GF-D8 (cell line): ENCODE results near the gene MLXIP.
"Not testable (repeated sequence)": the region's sequence is repeated elsewhere in the genome, so short reads cannot be mapped to it uniquely, and the experiment has no call there.

Experiments
- DNase-seq: peaks from one replicate; lab custom pipeline; 2025; lab: John Stamatoyannopoulos, UW

The MLXIP gene

DNA sequence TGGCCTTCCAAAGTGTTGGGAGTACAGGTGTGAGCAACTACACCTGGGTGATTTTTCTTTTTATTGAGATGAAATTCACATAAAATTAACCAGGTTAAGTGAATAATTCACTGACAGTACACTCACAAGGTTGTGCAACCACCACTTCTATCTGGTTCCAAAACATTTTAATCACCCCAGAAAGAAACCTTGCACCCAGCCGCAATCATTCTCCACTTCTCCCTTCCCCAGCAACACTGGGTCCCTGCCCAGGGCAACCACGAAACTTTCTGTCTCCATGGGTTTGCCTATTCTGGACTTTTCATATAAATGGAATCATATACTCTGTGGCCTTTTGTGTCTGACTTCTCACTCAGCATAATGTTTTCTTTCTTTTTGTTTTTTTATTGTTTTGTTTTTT, 26.3 kb upstream of the MLXIP start:
- no peak for DNase-seq

DNA sequence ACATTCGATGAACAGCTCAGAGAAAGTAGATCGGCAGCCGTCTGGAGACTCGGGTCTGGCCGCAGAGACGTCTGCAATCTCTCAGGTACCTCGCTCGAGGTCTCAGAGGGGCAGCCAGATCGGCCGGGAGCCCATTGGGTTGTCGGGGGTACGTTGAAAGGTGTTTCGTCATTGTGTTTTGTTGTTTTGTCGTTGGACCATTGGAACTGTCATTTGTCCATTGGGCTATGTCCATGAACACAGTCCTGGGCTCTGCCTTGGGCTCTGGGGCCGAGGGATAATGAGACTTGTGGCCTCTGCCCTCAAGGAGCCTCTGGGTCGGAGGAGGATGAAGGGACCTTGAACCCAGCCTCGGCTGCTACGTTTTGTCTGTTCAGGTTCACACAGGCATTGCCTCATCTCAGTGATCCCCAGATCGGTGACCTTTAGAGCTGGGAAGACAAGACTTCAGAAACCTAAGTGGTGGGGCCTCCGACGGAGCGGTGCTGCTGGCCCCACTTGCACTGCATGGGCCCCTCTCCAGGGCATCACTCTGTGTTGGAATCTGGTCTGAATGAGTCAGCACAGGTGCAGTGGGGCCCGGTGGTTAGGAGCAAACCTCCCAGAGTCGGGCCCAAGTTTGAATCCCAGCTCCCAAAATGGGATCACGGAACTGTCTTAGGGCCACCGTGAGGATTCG, 23.6 kb upstream of the MLXIP start:
- DNase-seq, result no peak

DNA sequence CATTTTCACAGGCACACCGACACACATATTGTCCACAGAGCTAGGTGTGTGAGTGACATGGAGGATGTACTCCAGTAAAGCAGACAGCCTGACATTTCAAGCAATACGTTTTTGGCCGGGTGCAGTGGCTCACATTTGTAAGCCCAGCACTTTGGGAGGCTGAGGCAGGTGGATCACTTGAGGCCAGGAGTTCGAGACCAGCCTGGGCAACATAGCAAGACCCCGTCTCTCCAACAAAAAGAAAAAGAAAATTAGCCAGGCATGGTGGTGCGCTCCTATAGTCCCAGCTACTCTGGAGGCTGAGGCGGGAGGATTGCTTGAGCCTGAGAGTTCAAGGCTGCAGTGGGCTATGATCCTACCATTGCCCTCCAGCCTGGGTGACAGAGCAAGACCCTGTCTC, 22.1 kb upstream of the MLXIP start:
- not testable (repeated sequence) for DNase-seq

DNA sequence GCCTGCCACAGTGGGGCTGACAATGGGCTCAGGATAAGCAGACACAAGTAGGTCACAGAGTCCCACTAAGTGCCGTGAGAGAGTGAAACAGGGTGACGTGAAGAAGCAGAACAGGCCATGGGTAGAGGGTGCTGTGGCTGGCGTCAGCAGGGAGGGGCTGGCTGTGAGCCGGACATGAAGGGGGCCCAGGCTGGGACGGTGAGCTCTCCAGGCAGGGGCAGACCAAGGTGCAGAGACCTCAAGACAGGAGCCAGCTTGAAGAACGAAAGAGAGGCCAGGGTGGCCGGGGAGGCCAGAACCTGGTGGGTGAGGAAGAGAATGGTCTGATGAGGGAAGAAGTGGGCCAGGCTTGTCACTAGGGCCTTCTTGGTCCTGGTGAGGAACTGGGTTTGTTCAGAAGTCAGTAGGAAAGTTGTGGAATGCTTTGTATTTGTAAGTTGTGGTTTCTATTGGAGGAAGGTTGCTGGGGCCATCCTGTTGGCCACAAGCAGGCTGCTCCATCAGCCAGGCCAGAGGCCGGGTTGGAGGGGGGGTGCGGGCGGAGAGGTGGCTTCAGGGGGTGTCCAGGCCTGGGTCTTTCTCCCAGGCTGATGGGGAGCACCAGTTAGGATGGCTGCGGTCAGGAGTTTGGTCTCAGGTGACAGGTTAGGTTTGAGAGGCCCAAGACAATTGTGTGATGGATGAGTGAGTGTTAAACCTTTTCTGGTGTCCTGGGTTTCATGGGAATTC, 21.4 kb upstream of the MLXIP start:
- no peak for DNase-seq

DNA sequence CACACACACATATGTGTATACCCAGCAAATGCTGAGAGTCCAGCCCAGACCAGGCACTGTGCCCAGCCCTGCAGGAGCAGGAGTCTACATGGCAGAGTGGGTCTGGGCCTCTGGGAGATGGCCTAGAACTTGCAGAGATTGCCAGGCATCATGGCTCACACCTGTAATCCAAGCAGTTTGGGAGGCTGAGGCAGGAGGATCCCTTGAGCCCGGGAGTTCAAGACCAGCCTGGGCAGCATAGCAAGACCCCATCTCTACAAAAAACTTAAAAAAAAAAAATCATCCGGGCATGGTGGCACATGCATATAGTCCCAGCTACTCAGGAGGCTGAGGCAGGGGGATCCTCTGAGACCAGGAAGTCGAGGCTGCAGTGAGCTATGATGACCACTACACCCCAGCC, 20.8 kb upstream of the MLXIP start:
- DNase-seq, result no peak

DNA sequence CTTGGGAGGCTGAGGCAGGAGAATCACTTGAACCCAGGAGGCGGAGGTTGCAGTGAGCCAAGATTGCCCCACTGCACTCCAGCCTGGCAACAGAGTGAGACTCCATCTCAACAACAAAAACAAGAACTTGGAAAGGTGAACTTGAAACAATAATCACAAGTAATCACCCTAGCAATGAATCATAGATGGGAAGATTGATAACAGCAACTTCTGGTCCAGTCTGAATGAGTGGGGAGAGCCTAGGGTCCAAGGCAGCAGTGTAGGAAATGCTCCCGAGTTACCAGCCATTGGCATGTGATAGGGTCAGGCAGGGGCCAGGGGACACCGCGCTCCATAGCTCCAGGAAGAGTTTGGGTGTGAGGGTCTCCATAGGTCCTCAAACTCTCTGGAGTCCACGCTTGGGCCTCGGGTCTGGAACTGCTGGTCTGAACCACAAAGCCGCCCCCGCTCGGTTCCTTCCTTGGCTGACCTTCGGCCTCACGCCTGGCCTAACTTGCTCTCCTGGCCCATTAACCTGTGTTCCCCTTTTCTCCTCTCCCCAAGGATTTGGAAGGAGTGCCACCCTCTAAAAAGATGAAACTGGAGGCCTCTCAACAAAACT, 19.9 kb upstream of the MLXIP start:
- no peak for DNase-seq

DNA sequence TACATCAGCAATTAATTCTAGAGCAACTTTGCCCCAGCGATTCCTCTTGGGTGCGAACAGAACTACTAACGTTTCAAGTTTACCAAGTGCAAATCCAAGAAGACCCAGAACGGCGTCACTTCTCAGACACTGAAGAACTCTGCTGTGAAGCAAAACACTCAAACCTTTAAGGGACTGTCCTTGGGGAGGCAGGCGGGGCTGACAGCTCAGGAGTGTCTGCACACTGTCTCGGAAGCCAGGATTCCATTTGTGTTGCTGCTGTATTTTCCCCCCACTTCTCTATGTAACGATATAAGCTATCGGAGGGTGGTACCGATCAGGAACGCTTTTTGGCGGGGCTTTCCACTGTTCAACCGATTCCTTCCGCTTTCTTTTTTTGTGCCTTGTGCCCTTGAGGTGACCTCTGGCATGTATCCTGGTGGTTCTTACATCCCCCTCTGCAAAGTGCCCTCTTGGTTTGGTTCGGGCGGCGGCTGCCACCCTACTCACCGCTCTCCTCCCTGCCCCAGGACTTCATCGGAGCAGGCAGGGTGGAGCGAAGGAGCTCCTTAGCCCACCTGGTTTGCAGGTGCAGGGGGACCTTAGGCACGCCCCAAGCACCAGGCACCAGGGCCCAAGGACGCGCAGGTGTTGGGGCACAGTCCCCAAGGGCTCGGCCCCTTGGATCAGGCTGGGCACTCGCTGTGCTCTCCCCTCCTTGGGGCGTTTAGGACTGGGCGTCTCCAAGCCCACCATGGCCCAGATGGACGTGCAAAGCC, 19.2 kb upstream of the MLXIP start:
- no peak for DNase-seq

DNA sequence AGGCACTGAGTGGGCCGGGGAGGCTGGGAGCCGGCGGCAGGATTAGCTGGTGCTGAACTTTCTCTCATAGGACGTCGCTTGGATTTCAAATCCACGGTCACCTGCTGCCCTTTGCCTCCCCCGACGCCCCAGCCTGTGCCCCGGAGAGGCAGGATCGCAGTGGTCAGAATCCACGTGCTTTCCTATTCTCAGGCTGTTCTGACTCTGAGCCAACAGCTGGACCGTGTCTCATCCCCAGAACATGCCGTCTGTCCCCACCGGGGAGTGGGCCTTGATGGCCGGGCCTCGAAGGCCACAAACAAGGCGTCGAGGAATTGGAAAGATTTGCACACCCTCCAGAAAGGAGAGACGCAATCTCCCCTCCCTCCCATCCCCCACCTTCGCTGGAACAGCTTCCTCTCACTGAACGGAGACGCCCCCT, 18.5 kb upstream of the MLXIP start:
- DNase-seq, result no peak

DNA sequence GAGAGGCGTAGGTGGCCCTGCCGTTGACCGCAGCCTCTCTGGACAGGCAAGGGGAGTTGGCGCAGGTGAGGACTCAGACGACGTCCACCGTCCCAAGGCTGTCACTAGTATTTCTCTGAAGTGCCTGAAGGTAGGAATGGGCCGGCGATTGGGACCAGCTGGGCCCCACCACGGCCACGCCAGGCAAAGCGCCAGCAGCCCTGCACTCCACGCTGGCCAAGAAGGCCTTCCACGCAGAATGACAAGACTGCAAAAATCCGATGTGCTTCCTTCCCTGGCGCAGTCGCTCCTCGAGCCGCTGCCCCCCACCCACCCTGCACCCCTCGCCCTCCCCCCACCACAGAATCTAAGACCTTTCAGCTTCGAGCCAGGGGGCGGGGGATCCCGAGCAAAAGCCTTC, 17.3 kb upstream of the MLXIP start:
- no peak for DNase-seq

DNA sequence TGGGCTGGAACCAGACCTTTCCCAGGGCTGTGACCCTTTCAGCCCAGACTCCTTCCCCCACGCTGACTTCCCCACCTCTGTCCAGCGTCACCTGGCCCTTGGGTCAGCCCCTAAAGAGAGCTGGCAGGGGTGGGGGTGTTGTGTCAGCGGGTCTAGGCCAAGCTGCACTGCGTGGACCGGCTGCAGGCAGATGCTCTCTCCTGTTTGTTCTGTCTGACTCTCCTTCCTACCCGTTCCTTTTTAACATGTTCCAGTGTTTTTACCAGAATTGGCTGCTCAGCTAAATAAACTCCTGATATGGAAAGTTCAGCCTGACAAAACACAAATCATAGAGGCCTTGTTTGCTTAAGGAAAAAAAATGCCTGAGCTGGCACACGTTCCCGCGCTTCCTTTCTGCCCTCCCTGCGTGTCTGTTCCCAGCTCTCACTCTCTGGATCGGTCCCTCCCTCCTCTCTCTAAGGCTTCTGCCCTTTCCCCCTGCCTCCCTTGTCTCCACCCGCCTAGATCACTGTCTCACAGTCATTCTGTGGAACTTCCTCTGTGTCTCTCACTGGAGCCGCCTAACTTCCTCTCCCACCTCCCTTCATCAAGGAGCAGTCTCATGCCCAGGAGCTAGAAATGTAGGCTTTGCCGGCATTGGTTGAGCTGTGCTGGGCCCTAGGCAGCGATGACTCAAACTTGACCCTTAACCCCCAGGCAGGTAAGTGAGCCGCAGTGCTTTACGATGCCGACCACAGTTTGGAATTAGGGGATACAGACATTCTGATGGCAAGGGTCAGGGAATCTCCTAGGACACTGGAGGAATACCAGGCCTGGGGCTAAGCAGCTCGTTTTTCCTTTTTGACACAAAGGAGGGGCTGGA, 15.5 kb upstream of the MLXIP start:
- peak; percentile 69 for DNase-seq

DNA sequence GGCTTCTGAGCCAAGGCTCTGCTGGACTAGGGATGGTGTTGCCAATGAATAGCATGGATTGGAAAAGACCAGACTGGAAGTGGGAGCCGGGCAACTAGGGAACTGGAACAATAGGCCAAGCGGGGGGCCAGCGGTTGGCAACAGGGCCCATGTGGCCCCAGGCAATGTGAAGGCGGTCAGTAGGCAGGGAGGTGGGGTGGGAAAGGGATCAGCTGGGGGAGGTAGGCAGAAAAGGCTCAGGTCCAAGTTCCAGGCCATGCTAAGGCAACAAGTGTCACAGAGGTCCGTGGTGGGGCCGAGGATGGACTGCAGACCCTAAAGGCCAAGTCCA, 14.9 kb upstream of the MLXIP start:
- DNase-seq, result no peak

DNA sequence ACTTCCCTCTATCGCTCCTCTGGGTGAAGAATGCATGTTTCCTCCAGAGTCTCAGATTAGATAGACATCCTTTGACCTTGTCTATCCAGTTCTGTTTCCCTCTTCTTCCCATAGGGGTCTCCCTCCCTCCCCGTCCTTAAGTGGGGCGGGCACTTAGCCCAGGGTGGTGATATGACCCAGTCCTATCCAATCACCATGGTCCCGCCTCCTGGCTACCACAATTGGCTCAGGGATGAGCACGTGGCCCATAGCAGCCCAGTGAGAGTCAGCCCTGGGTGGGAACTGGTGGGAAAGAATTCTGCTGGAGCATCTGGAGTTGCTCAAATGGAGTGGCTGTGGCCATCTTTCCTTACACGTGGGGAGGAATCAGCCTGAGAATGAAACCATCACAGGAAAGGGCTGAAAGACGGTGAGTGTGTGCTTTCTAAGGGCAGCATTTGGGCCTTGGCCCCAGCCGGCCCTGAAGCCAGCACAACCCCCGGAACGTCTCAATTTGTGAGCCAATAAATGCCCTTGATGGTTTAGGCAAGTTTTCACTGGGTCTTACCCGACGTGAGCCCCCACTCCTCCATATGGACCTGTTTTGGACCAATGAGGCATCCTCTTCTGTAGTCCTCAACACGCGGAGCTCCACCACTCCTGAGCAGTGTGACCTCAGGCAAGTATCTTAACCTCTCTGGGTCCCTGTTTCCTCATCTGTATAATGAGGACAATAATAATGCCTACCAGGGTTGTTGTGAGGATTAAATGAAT, 14.4 kb upstream of the MLXIP start:
- DNase-seq, result peak; percentile 96

DNA sequence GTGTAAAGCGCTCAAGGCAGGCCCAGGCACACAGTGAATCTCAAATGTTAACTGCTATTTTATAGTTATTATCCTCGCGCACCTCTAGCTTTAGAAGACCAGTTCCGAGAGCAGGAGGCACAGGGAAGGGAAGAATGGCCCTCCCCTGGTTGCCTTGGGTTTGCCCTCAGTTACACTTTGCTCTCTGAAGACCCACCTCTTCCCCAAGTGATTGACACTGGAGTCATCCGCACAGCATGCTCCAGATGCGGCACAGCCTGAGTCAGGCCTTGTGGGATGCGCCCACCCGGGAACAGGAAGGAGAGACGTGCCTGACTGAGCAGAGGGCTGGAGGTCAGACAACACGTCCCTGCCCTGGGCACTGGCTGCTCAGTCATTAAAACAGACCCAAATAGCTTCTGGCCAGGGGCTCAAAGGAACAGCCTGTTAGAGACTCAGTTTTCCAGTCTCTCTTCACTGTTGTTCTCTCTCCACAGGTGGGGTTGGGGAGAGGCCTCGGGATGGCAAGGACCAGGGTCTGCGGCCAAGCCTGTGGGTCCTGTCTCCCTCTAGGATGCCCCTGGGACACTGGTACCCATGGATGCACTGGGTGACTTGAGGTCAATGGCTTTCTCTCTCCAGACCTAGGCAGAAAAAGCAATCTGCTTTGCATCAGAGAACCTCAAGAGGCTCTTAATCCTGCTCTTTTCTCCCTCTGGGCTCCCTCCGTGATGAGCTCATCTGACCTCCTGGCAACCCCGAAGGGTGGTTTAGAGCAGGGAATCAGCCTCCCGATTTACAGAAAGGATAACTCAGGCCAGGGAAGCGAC, 13.6 kb upstream of the MLXIP start:
- DNase-seq, result peak; percentile 73

DNA sequence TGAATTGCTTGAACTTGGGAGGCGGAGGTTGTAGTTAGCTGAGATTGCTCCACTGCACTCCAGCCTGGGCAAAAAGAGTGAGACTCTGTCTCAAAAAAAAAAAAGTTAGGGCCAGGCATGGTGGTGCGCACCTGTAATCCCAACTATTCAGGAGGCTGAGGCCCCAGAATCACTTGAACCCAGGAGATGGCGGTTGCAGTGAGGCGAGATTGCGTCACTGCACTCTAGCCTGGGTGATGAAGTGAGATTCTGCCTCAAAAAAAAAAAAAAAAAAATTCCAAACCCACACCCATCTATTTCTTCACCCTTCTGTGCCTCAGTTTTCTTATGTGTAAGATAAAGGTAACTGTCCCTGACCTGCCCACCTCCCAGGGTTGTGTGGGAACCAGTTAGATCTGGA, 11.0 kb upstream of the MLXIP start:
- no peak for DNase-seq

DNA sequence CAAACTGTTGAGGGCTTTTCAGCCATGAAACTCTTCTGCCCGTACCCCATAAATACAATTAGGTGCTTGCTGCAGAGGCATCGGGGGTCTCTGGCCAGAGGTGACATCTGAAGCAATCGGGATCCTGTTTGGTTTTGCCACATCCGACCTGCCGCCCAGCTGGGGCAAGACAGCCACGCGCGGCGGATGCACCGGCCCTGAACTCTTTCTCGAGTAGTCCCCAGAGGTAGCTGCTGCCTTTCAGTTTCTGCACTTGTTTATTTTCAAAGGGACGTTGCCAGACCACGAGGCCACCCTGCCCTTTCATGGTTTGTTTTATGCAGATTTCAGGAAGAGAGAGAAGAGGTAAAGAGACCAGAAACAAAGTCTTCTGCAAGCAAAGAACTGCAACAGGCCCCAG, 10.6 kb upstream of the MLXIP start:
- DNase-seq, result peak; percentile 31

DNA sequence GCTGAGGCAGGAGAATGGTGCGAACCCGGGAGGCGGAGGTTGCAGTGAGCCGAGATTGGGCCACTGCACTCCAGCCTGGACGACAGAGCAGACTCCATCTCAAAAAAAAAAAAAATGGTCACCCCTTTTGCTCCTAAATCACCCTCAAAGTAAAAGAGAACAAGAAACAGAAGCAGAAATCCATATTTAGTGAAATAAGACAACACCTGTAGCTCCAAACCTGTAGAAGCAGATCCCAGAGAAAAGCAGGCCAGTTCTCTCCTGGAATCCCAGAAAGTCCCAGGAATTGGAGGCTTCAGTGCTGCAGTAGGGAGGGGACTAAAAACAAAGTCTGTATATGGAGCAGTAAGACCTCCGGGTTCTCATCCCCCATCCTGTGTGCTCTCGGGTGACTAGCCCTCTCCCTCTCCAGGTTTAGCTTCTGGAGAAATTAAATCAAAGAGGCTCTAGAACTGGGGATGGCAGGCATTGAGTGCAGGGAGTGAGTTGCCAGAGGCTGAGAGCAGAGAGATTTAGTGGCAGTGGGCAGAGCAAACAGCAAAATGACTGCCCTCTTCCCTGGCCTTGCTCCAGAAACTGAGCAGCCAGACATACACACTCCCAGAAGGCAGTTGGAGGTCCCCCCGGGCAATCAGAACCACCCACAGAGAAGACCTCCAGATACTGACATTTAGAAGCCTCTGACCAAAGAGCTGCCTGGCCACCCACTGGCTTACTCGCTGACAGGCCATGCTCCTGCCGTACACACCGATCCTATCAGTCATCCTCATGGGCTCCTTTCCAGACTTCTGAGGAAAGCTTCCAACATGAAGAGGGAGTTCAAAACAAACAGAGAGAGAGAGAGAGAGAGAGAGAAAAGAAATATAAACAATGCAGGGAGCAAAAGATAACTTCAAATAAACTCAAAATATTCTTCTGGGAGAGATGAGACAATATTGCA, 6.3 kb upstream of the MLXIP start:
- DNase-seq, result no peak

DNA sequence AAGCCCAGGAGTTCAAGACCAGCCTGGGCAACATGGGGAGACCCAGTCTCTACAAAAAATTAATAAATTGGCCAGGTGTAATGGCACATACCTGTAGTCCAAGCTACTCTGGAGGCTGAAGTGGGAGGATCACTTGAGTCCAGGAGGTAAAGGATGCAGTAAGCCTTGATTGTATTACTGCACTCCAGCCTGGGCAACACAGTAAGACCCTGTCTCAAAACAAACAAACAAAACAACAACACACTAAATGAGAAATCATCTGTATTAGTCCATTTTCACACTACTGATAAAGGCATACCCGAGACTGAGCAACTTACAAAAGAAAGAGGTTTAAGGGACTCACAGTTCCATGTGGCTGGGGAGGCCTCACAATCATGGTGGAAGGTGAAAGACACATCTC, 4.7 kb upstream of the MLXIP start:
- DNase-seq, result no peak

DNA sequence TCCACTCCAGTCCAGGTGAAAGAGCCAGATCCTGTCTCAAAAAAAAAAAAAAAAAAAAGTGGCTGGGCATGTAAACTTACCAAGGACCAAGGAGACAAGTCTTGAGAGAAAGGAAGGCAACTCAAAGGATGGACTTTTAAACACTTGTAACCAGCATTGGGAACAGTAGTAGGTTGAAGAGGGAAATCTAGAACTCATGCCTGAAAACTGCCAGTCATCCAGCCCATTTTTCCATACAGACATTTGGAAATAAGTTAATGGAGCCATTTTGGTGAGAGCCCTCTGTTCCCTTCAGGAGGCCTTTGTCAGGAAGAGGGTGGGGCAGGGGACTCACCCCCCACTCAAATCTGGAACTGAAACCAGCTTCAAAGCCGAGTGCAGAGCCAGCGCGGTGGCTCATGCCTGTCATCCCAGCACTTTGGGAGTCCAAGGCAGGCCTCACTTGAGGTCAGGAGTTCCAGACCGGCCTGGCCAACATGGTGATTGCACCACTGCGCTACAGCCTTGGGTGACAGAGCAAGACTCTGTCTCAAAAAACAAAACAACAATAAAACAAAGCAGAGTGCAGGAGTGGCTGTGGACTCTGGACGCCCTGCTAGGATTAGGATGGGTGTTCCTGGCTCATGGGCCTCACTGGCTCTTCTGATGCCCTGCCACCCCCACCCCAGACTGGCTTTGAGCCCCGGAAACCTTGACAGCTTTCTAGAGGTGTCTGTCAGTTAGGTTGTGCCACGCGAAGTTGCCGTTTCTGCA, 1.6 kb upstream of the MLXIP start:
- no peak for DNase-seq
